H1 (cell line): ENCODE measurements around the gene SLC22A2. TPM values are rescaled to one million over a fixed set of nuclear protein-coding genes. Genes with fewer than 3 reads are reported as not detected.

Experiments used
- CTCF ChIA-PET: fragments of 300-600 bp; sonication (Branson Sonifier 250); formaldehyde crosslinking; loops from one replicate; lab custom pipeline; 2021; ENCODE audit not compliant: partially characterized antibody; lab: Charles Lee
- POLR2A ChIA-PET: fragments of 300-600 bp; sonication (Branson Sonifier 250); formaldehyde crosslinking; loops from one replicate; lab custom pipeline; 2021; ENCODE audit warnings: inconsistent platforms; ENCODE audit not compliant: partially characterized antibody; lab: Charles Lee
- DNase-seq, 2 experiments: peaks; one replicate each; pipeline versions ENCODE4 v3.0.0 to v3.0.0-alpha.2; 2010 to 2022; ENCODE audit warnings: low spot score in 2 of 2, low read depth in 1 of 2, mixed read lengths in 1 of 2
- FAIRE-seq: peaks from 2 replicates; lab custom pipeline; 2011; peaks lifted over from hg19 to GRCh38; lab: Jason Lieb, UNC
- H2AFZ ChIP-seq: 2 replicates; pipeline ENCODE4 v1.8.1; 2012; ENCODE audit warnings: low read length, inconsistent platforms
- H2AK5ac ChIP-seq: 2 replicates; pipeline ENCODE4 v1.6.1; 2013; ENCODE audit warnings: low read depth, low read length
- H2BK120ac ChIP-seq: replicated peaks from 2 replicates; pipeline ENCODE3; 2013; ENCODE audit warnings: low read depth, low read length, inconsistent platforms
- H2BK12ac ChIP-seq: 2 replicates; pipeline ENCODE4 v1.6.1; 2013; ENCODE audit warnings: low read depth, low read length
- H2BK15ac ChIP-seq: 2 replicates; pipeline ENCODE4 v1.6.1; 2013; ENCODE audit warnings: low read length
- H2BK20ac ChIP-seq: 2 replicates; pipeline ENCODE4 v1.6.1; 2013; ENCODE audit warnings: low read length
- H2BK5ac ChIP-seq: 2 replicates; pipeline ENCODE4 v1.6.1; 2013; ENCODE audit warnings: low read depth, low read length
- H3K14ac ChIP-seq: 2 replicates; pipeline ENCODE4 v1.6.1; 2013; ENCODE audit warnings: inconsistent platforms; ENCODE audit not compliant: insufficient read length
- H3K18ac ChIP-seq: 2 replicates; pipeline ENCODE4 v1.6.1; 2013; ENCODE audit warnings: low read length; ENCODE audit errors: extremely low read depth
- H3K23ac ChIP-seq: 2 replicates; pipeline ENCODE4 v1.6.1; 2013; ENCODE audit warnings: inconsistent platforms; ENCODE audit not compliant: insufficient read length
- H3K23me2 ChIP-seq: 2 replicates; pipeline ENCODE4 v1.6.1; 2013; ENCODE audit warnings: low read depth, low read length
- H3K27ac ChIP-seq: 2 replicates; pipeline ENCODE4 v1.6.1; 2011; ENCODE audit warnings: low read depth, low read length, inconsistent platforms
- H3K27me3 ChIP-seq, 4 experiments: replicated peaks in 1 of 4; 1 replicate in 1 of 4; 2 replicates in 3 of 4; pipeline versions ENCODE4 v1.6.1 to v1.8.1; 2011 to 2013; ENCODE audit warnings: low read length in 3 of 4, mild to moderate bottlenecking in 3 of 4, inconsistent platforms in 2 of 4, mixed read lengths in 2 of 4, moderate library complexity in 1 of 4; ENCODE audit not compliant: control insufficient read depth in 3 of 4, insufficient read depth in 3 of 4; ENCODE audit errors: extremely low read depth in 1 of 4
- H3K36me3 ChIP-seq, 4 experiments: 2 replicates each; pipeline versions ENCODE4 v1.6.1 to v1.8.1; 2011 to 2013; ENCODE audit warnings: mild to moderate bottlenecking in 4 of 4, low read length in 3 of 4, moderate library complexity in 2 of 4, control low read depth in 1 of 4, inconsistent platforms in 1 of 4; ENCODE audit not compliant: insufficient read depth in 4 of 4, control insufficient read depth in 2 of 4
- H3K4ac ChIP-seq: replicated peaks from 2 replicates; pipeline ENCODE3; 2013; ENCODE audit warnings: low read length, low read depth, mixed read lengths, inconsistent platforms; ENCODE audit not compliant: insufficient read length
- H3K4me1 ChIP-seq, 4 experiments: replicated peaks in 1 of 4; 1 replicate in 1 of 4; 2 replicates in 3 of 4; pipeline versions ENCODE4 v1.6.1 to v1.8.1; 2011 to 2013; ENCODE audit warnings: low read length in 3 of 4, inconsistent platforms in 2 of 4, mixed read lengths in 1 of 4; ENCODE audit not compliant: insufficient read depth in 4 of 4, control insufficient read depth in 3 of 4
- H3K4me2 ChIP-seq, 2 experiments: 2 replicates each; pipeline versions ENCODE4 v1.6.1 to v1.8.1; 2011 to 2013; ENCODE audit warnings: low read depth in 2 of 2, low read length in 2 of 2, control low read depth in 1 of 2, inconsistent platforms in 1 of 2, mild to moderate bottlenecking in 1 of 2; ENCODE audit not compliant: insufficient read depth in 1 of 2
- H3K4me3 ChIP-seq, 4 experiments: fragments of 200-600, 300-600 bp in 1 of 4; sonication (generic), shearing (Covaris generic), sonication (Bioruptor Twin) in 1 of 4; 2 replicates each; pipeline versions ENCODE4 v1.5.1 to v1.8.1; 2011 to 2016; ENCODE audit warnings: low read length in 4 of 4, low read depth in 3 of 4, control low read depth in 2 of 4, inconsistent platforms in 2 of 4, mild to moderate bottlenecking in 2 of 4, mixed read lengths in 1 of 4, moderate library complexity in 1 of 4; ENCODE audit not compliant: insufficient read depth in 2 of 4; ENCODE audit errors: extremely low read depth in 1 of 4
- H3K56ac ChIP-seq: replicated peaks from 2 replicates; pipeline ENCODE3; 2013; ENCODE audit warnings: low read depth, mild to moderate bottlenecking, mixed read lengths, low read length, inconsistent platforms; ENCODE audit not compliant: insufficient read length
- H3K79me1 ChIP-seq: 2 replicates; pipeline ENCODE4 v1.6.1; 2013; ENCODE audit warnings: low read depth, low read length, control low read depth
- H3K79me2 ChIP-seq, 2 experiments: 2 replicates each; pipeline versions ENCODE4 v1.6.1 to v1.8.1; 2012 to 2013; ENCODE audit warnings: low read length in 2 of 2, mild to moderate bottlenecking in 2 of 2, inconsistent platforms in 1 of 2; ENCODE audit not compliant: insufficient read depth in 2 of 2, control insufficient read depth in 1 of 2
- H3K9ac ChIP-seq, 4 experiments: replicated peaks in 1 of 4; 1 replicate in 1 of 4; 2 replicates in 3 of 4; pipeline versions ENCODE4 v1.6.1 to v1.8.1; 2011 to 2013; ENCODE audit warnings: low read depth in 3 of 4, low read length in 3 of 4, control low read depth in 2 of 4, mild to moderate bottlenecking in 2 of 4, moderate library complexity in 2 of 4, inconsistent platforms in 1 of 4; ENCODE audit errors: extremely low read depth in 1 of 4
- H3K9me3 ChIP-seq, 2 experiments: 2 replicates each; pipeline versions ENCODE4 v1.6.1 to v1.8.1; 2012 to 2013; ENCODE audit warnings: mild to moderate bottlenecking in 2 of 2, moderate library complexity in 2 of 2, control low read depth in 1 of 2, inconsistent platforms in 1 of 2, low read depth in 1 of 2, low read length in 1 of 2, mixed read lengths in 1 of 2; ENCODE audit not compliant: insufficient read depth in 2 of 2
- H4K20me1 ChIP-seq, 2 experiments: replicated peaks in 1 of 2; 2 replicates each; pipeline versions ENCODE3 to v1.8.1; 2011 to 2013; ENCODE audit warnings: inconsistent platforms in 2 of 2, low read length in 2 of 2, mild to moderate bottlenecking in 1 of 2; ENCODE audit not compliant: insufficient read depth in 2 of 2, control insufficient read depth in 1 of 2
- H4K5ac ChIP-seq: 2 replicates; pipeline ENCODE4 v1.6.1; 2013; ENCODE audit warnings: low read length, low read depth, mixed read lengths, inconsistent platforms; ENCODE audit not compliant: insufficient read length
- H4K8ac ChIP-seq: 2 replicates; pipeline ENCODE4 v1.8.0; 2013; ENCODE audit warnings: mild to moderate bottlenecking, moderate library complexity, low read length, inconsistent platforms; ENCODE audit not compliant: insufficient read depth; ENCODE audit errors: extremely low read depth
- H4K91ac ChIP-seq: replicated peaks from 2 replicates; pipeline ENCODE3; 2013; ENCODE audit warnings: low read length, mixed read lengths, inconsistent platforms; ENCODE audit not compliant: insufficient read length
- EGR1 ChIP-seq: IDR thresholded peaks from 2 replicates; pipeline ENCODE4 v1.6.1; 2011; ENCODE audit warnings: low read depth, low read length, borderline replicate concordance
- NRF1 ChIP-seq: IDR thresholded peaks from 2 replicates; pipeline ENCODE4 v1.6.1; 2011; ENCODE audit warnings: mild to moderate bottlenecking, low read depth, low read length, improper control_type of control experiment
- SP2 ChIP-seq: IDR thresholded peaks from 2 replicates; pipeline ENCODE4 v1.6.1; 2012; ENCODE audit warnings: mild to moderate bottlenecking, low read length, inconsistent platforms
- SUZ12 ChIP-seq: fragments of 200-600 bp; sonication (generic); IDR thresholded peaks from 2 replicates; pipeline ENCODE4 v1.6.1; 2012; ENCODE audit warnings: mild to moderate bottlenecking, inconsistent platforms, low read length, moderate library complexity, mixed read lengths
- YY1 ChIP-seq: IDR thresholded peaks from 2 replicates; pipeline ENCODE4 v1.6.1; 2011; ENCODE audit warnings: low read depth, mild to moderate bottlenecking, low read length
- WGBS, 2 experiments: shearing (Covaris generic) in 1 of 2; methylation state at CpG; one replicate each; pipeline versions ENCODE4 v1.1.6 to v1.1.7; 2013 to 2015; ENCODE audit warnings: low lambda C conversion rate in 2 of 2, mixed read lengths in 2 of 2, inconsistent platforms in 1 of 2, low coverage in 1 of 2, missing lambda C conversion rate in 1 of 2; ENCODE audit not compliant: insufficient replicate concordance in 2 of 2, insufficient coverage in 1 of 2, insufficient read length in 1 of 2; ENCODE audit errors: extremely low coverage in 1 of 2, missing lambda C conversion rate in 1 of 2; 5-methylcytosine and 5-hydroxymethylcytosine counted together
- polyA plus RNA-seq, 7 experiments: library from polyadenylated mRNA; depleted of rRNA in 3 of 7; stranded (reverse) in 5 of 7; unstranded in 2 of 7; fragments of >200 nt in 5 of 7; fragments of 200-250 nt in 2 of 7; gene quantifications; 1 replicate in 5 of 7; 2 replicates in 1 of 7; 4 replicates in 1 of 7; pipeline versions ENCODE4 v1.2.1 to v1.2.3, GENCODE V29; 2011 to 2013; ENCODE audit warnings: missing spikeins in 2 of 7, mixed read lengths in 2 of 7
- total RNA-seq: library from RNA; stranded (reverse); fragmentation: NEBNext Ultra II Directional; extraction: Animal tissue kit (Norgen Biotek cat#: 25700); gene quantifications from 2 replicates; pipeline ENCODE4 v1.2.1, GENCODE V29; 2021
- TF ChIP-seq, protein P1 (sequence below): IDR thresholded peaks from 2 replicates; pipeline ENCODE4 v1.6.1; 2012; ENCODE audit warnings: inconsistent platforms

Gene SLC22A2
- total and polyA plus RNA-seq, 2 of the 8 experiments (the other 6 are each of a cell fraction or from before 2014, with no cell fraction given), result 0.23 to 1.4 TPM

- Histone ChIP-seq H2BK20ac (no peak overlapping the region), H3K79me2 (no peaks in the 10 kb centered on the region), H3K4me1 (peaks cover 0 to 10% (median 7%) of the 10 kb centered on the region in 4 experiments; a peak in 3 of 7 replicates), H3K4ac (no peak overlapping the region), H2BK12ac (no peak overlapping the region), H3K23ac (no peak overlapping the region), H2BK120ac (no peak overlapping the region), H3K23me2 (no peaks in the 10 kb centered on the region), H3K27ac (no peak overlapping the region), H3K4me3 (no peak overlapping the region), H2AFZ (no peak overlapping the region), H3K56ac (no peak overlapping the region), H3K79me1 (no peaks in the 10 kb centered on the region), H3K18ac (no peak overlapping the region), H3K27me3 (no peaks in the 10 kb centered on the region; a peak in 1 of 7 replicates), H2BK15ac (no peak overlapping the region), H2BK5ac (no peak overlapping the region), H4K91ac (no peak overlapping the region), H3K36me3 (no peaks in the 10 kb centered on the region), H3K14ac (no peak overlapping the region), H2AK5ac (no peak overlapping the region), H3K4me2 (no peak overlapping the region), H3K9me3 (no peaks in the 10 kb centered on the region), H3K9ac (no peak overlapping the region; a peak in 1 of 7 replicates), H4K5ac (no peak overlapping the region), H4K20me1 (peaks cover 0 to 2% of the 10 kb centered on the region in 2 experiments), H4K8ac (no peak overlapping the region)
- ChIA-PET CTCF (interaction anchor here (0.6 to 1.4 kb wide), 2 partner anchors 49 to 330 kb away, joined by 3 read pairs; no protein-coding TSS in a partner anchor), POLR2A (interaction anchor here (1.6 kb wide), 1 partner anchor 15 kb away, joined by 3 read pairs; no protein-coding TSS in a partner anchor)
- TF ChIP-seq EGR1 (no peak), SP2 (no peak), SUZ12 (no peak), NRF1 (no peak), YY1 (no peak)
- TF ChIP-seq, protein P1, sequence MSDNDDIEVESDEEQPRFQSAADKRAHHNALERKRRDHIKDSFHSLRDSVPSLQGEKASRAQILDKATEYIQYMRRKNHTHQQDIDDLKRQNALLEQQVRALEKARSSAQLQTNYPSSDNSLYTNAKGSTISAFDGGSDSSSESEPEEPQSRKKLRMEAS, result no peak
- DNase-seq (no peak), FAIRE-seq (no peak)
- 93% methylated on average over 5 of the region's 5 CpGs; no CpG with 5 or more reads in 1 of the 2 experiments for WGBS, 2 experiments
These were observed 85.9 kb downstream of the SLC22A2 start for GRCh38 chr6:160172704-160173103.
